Lower leg skin (tissue), 4 donors: Measurements from ENCODE around the gene SFXN2. TPM values are rescaled to one million over a fixed set of nuclear protein-coding genes. Genes with fewer than 3 reads are reported as not detected.
"Not testable (repeated sequence)": the region's sequence is repeated elsewhere in the genome, so short reads cannot be mapped to it uniquely, and the experiment has no call there.

Experiments
- DNase-seq, 2 donors: peaks; one replicate each; pipeline ENCODE4 v3.0.0-alpha.2; 2019; ENCODE audit warnings: low spot score in 2 of 2
- H3K4me3 ChIP-seq: fragments of 200-600 bp; sonication (generic); 2 replicates; pipeline ENCODE4 v1.5.1; 2017; ENCODE audit warnings: mild to moderate bottlenecking, low read depth; ENCODE audit not compliant: poor library complexity, severe bottlenecking
- POLR2A ChIP-seq, 2 donors: fragments of 450-650 bp; IDR thresholded peaks; one replicate each; pipeline ENCODE4 v1.6.1; 2016 to 2017; ENCODE audit warnings: antibody characterized with exemption in 2 of 2, mild to moderate bottlenecking in 1 of 2, moderate library complexity in 1 of 2
- WGBS, 2 donors: methylation state at CpG; one replicate each; pipeline ENCODE4 v1.1.5; 2018; 5-methylcytosine and 5-hydroxymethylcytosine counted together
- intact Hi-C: fragments of 100-400 bp; cut with DNase I; formaldehyde crosslinking; loops from one replicate; pipeline ENCODE4 v1.15.0; 2023; ENCODE audit warnings: low total_unique reads
- total RNA-seq, 4 donors: library from RNA; depleted of rRNA; stranded (reverse); fragments of >200 nt; gene quantifications; one replicate each; pipeline ENCODE4 v1.1.0, GENCODE V29; 2016
- TF ChIP-seq, protein P1 (sequence below), 3 donors: fragments of 450-650 bp; IDR thresholded peaks; one replicate each; pipeline ENCODE4 v1.5.1; 2016; ENCODE audit warnings: antibody characterized with exemption in 3 of 3, mild to moderate bottlenecking in 3 of 3, moderate library complexity in 2 of 3

Gene SFXN2
- total RNA-seq, 4 donors from 2014 or later, result 0.46 to 4.7 (median 1.1) TPM

DNA sequence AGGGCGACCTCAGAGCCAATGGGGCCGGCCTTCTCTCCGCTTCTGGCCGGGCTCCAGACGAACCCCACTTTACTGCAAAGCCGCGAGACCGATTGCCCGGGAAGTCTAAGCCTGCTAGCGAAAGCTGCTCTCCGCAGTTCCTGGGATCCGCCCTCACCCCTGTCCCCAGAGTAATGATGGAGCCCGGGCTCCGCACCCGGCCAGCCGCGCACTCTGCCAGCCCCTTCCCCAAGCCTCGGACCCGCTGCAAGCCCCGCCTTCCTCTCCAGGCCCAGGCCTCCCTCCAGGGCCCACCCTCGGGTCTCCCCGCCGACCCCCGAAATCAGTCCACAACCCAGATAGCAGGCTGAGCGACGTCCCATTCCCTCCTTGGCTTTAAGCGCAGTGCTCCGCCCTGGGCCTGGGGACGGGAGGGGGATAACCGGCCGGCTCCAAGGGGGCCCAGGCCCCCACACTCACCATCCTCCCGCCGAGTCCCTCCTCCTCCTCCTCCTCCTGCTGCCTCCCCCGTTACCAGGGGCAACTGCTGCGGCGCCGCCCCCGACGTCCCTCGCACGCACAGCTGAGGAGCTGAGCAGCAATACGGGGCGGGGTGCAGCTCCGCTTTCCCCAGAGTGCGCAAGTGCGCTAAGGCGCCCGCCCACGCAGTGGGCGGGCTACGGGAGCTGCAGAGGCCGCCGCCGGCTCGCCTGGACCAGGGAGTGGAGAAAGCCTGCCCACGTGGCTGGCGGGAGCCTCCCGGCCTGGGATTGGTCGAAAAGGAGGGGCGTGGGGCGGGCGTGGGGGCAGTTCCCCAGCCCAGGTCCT, 419 bp upstream of the SFXN2 start, which contains the start of gene ARL3:
Gene ARL3, minus strand, starts transcription at position 584 of the 807 bp plus-strand sequence. Its CDS starts 122 bp downstream, at position 462.
- intact Hi-C loops, result loop anchor here (2.0 kb wide), 1 partner anchor 67 kb away; no protein-coding TSS in a partner anchor
- TF ChIP-seq, protein P1, sequence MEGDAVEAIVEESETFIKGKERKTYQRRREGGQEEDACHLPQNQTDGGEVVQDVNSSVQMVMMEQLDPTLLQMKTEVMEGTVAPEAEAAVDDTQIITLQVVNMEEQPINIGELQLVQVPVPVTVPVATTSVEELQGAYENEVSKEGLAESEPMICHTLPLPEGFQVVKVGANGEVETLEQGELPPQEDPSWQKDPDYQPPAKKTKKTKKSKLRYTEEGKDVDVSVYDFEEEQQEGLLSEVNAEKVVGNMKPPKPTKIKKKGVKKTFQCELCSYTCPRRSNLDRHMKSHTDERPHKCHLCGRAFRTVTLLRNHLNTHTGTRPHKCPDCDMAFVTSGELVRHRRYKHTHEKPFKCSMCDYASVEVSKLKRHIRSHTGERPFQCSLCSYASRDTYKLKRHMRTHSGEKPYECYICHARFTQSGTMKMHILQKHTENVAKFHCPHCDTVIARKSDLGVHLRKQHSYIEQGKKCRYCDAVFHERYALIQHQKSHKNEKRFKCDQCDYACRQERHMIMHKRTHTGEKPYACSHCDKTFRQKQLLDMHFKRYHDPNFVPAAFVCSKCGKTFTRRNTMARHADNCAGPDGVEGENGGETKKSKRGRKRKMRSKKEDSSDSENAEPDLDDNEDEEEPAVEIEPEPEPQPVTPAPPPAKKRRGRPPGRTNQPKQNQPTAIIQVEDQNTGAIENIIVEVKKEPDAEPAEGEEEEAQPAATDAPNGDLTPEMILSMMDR (IDR thresholded peaks at IDR 0.05), result no peak

DNA sequence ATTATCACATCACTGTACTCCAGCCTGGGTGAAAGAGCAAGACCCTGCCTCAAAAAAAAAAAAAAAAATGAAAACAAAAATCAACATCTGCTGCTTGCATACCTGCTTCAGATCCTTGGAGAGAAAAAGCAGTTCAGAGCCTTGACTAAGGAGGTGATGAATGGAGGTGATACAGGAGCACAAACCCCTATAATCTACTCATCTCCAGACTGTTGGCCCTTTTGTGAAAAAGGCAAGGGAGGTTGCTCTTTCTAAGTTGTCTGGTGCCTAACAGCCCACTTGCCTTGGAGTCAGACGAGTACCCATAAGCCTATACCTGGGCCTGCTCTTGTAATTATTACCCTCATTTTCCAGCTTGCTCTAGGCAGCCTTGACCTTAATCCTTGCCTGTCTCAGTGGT, 1.4 kb downstream of the SFXN2 start:
- DNase-seq, result no peak
- TF ChIP-seq, protein P1 (IDR thresholded peaks at IDR 0.05), result no peak
- no peak for TF ChIP-seq POLR2A (IDR thresholded peaks at IDR 0.05)
- no peak overlapping the region for H3K4me3 ChIP-seq
- 89 to 93% methylated on average over 1 of the region's 1 CpG for WGBS, 2 donors
- intact Hi-C loops, result no loop called here

More for the DNA sequence above, 419 bp upstream of the SFXN2 start, which contains the start of gene ARL3:
- peak within 1 kb of the TSS; percentile 90 for H3K4me3 ChIP-seq
- 0 to 1% methylated on average over 37 to 43 of the region's 62 CpGs for WGBS, 2 donors
- peak; percentile 96 to 99 for DNase-seq

DNA sequence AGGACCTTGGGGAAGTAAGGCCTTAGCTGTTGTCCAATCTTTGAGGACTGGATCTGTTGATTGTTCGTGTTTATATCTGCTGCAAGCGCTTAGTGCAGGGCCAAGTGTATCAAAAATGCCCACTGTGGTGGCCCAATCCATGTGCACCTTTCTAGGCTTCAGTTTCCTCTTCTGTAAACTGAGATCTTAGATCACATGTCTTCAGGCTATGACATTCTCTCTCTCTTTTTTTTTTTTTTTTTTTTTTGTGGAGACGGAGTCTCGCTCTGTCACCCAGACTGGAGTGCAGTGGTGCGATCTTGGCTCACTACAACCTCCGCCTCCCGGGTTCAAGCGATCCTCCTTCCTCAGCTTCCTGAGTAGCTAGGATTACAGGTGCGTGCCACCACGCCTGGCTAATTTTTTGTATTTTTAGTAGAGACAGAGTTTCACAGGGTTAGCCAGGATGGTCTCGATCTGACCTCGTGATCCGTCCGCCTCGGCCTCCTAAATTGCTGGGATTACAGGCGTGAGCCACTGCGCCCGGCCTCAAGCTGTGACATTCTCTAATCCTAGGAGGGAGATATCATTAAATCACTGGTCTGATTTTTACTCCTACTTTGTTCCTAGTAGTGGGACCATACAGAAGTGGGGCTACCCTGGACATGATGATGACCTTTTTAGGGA, 2.6 kb downstream of the SFXN2 start:
- intact Hi-C loops, DNase-seq, H3K4me3 ChIP-seq: not testable (repeated sequence)
- 91 to 95% methylated on average over 18 of the region's 18 CpGs for WGBS, 2 donors

DNA sequence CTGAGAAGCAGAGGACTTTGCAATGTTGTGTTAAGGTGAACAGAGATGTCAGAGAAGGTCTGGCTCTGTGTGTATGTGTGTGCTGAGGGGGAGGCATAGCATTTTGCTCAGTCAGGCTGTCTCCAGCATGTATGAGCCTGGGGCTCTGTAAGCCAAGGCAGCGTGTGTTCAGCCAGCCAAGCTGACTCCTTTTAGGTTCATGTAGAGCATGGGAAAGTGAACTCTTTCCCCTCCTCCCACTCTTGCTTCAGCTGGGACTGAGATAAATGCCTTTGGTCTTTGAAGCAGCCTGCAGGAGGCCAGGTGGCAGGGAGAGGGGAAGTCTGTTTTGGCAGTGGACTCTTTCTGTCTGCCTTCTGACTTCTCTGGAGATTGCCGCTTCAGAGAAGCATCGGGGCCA, 3.8 kb downstream of the SFXN2 start:
- TF ChIP-seq, protein P1 (IDR thresholded peaks at IDR 0.05), result no peak
- TF ChIP-seq POLR2A (IDR thresholded peaks at IDR 0.05), result no peak
- no peak overlapping the region for H3K4me3 ChIP-seq
- 51 to 64% methylated on average over 3 of the region's 3 CpGs for WGBS, 2 donors
- no peak for DNase-seq
- intact Hi-C loops, result no loop called here

DNA sequence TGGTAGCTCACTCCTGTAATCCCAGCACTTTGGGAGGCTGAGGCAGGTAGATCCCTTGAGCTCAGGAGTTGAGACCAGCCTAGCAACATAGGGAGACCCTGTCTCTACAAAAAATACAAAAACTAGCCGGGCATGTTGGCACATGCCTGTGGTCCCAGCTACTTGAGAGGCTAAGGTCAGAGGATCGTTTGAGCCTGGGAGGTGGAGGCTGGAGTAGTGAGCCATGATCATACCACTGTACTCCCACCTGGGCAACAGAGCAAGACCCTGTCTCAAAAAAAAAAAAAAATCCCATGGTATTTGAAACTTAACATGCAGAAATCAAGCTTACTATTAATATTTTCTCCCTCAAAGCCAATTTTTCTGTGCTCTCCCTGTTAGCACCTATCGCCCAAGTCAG, 5.9 kb downstream of the SFXN2 start:
- WGBS, 2 donors, result 82 to 88% methylated on average over 3 of the region's 3 CpGs
- TF ChIP-seq, protein P1 (IDR thresholded peaks at IDR 0.05), result no peak
- TF ChIP-seq POLR2A (IDR thresholded peaks at IDR 0.05), result no peak

DNA sequence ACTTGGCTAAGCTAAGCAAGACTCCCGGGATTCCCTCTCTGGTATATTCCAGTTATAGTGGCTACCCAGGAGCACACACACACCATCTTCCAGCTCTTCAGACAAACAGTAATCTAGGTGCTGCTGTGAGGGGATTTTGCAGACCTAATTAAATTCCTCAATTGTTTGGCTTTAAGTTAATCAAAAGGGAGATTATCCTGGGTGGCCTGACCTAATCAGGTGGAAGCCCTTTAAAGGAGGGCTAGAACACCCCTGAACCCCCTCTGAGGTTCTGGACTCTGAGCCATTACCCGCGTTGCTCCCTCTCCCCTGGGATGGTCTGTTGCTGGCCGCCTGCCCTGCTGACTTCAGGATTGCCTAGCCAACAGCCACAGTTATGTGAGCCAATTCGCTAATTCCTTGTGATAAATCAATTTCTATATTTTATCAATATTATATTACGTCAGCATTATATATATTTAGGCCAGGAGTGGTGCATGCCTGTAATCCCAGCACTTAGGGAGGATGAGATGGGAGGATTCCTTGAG, 6.4 kb downstream of the SFXN2 start:
- H3K4me3 ChIP-seq, result no peak overlapping the region
- no peak for DNase-seq
- intact Hi-C loops, result no loop called here
- 66 to 73% methylated on average over 6 of the region's 6 CpGs for WGBS, 2 donors
- TF ChIP-seq, protein P1 (IDR thresholded peaks at IDR 0.05), result no peak
- TF ChIP-seq POLR2A (IDR thresholded peaks at IDR 0.05), result no peak

More for the DNA sequence above, 5.9 kb downstream of the SFXN2 start:
- DNase-seq, result no peak
- intact Hi-C loops, result no loop called here
- H3K4me3 ChIP-seq, result no peak overlapping the region
